ENCODE data around the gene USP49.

USP49 gene

DNA sequence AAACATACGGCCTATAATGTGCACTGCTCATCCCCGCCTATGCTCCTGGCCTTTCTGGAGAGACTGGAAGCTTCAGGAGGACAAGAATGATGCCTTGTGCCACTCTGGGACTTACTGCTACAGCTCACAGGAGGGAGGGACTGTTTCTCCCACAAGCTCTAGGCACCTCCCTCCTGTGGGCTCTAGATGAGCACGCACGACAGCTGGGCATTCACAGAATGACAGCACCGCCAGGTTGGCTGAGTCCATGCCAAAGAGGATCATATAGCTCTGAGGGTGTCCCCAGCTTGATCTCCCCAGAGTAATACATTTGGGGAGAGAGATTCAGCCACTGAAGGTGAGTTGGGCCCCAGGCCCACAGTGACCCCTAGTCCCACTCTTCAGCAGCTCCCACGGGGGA lies 137.9 kb downstream of the USP49 start:
- TF ChIP-seq, protein P1, sequence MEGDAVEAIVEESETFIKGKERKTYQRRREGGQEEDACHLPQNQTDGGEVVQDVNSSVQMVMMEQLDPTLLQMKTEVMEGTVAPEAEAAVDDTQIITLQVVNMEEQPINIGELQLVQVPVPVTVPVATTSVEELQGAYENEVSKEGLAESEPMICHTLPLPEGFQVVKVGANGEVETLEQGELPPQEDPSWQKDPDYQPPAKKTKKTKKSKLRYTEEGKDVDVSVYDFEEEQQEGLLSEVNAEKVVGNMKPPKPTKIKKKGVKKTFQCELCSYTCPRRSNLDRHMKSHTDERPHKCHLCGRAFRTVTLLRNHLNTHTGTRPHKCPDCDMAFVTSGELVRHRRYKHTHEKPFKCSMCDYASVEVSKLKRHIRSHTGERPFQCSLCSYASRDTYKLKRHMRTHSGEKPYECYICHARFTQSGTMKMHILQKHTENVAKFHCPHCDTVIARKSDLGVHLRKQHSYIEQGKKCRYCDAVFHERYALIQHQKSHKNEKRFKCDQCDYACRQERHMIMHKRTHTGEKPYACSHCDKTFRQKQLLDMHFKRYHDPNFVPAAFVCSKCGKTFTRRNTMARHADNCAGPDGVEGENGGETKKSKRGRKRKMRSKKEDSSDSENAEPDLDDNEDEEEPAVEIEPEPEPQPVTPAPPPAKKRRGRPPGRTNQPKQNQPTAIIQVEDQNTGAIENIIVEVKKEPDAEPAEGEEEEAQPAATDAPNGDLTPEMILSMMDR (IDR thresholded peaks at IDR 0.05; ENCODE audit: insufficient read depth, low read length, poor library complexity, severe bottlenecking), result no peak
- no peak for TF ChIP-seq EZH2phosphoT487 (conservative IDR thresholded peaks at IDR 0.05; ENCODE audit: low read length)
- H3F3A ChIP-seq (ENCODE audit: insufficient read depth), result no peaks in the 10 kb centered on the region
- H3K79me2 ChIP-seq (ENCODE audit: insufficient read depth, low read length), result no peaks in the 10 kb centered on the region
- no peaks in the 10 kb centered on the region for H3K27me3 ChIP-seq (ENCODE audit: low read length)
- H3K9ac ChIP-seq (ENCODE audit: low read length), result no peak overlapping the region
- H4K20me1 ChIP-seq (ENCODE audit: low read depth, low read length), result no peaks in the 10 kb centered on the region
- no peaks in the 10 kb centered on the region for H3K9me2 ChIP-seq (replicated peaks; ENCODE audit: insufficient read depth, low read length)
- H3K36me3 ChIP-seq (ENCODE audit: low read length), result no peaks in the 10 kb centered on the region
- H3K9me3 ChIP-seq (ENCODE audit: insufficient read depth, low read length), result no peaks in the 10 kb centered on the region
- no peak overlapping the region for H3K4me3 ChIP-seq (ENCODE audit: insufficient read depth, low read length, poor library complexity, severe bottlenecking)
- H2AFZ ChIP-seq (ENCODE audit: low read depth, low read length, severe bottlenecking), result no peak overlapping the region
- no peak overlapping the region for H3K27ac ChIP-seq (ENCODE audit: low read depth, low read length)
- H3K4me2 ChIP-seq (ENCODE audit: low read depth, low read length, poor library complexity, severe bottlenecking), result no peak overlapping the region

DNA sequence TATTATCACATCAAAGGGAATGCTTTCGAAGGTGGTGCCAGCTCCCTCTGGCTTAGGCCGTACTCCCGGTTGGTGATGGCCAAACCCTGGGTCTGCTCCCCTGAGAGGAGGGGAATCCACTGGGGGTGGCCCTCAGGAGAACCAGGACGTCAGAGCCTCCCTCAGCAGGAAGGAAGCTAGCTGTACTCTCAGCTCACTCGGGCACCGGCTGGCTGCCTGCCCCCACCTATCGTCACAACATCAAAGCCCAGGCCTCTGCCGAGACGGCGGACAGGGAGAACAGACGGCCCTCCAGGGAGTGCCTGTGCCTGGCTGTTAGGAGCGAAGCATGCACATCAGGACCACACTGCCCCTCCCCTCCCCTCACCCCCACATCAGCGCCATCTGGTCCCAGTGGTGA lies 138.8 kb downstream of the USP49 start:
- no peak overlapping the region for H3K9ac ChIP-seq (ENCODE audit: low read length)
- no peaks in the 10 kb centered on the region for H3F3A ChIP-seq (ENCODE audit: insufficient read depth)
- no peak overlapping the region for H3K4me3 ChIP-seq (ENCODE audit: insufficient read depth, low read length, poor library complexity, severe bottlenecking)
- H3K9me3 ChIP-seq (ENCODE audit: insufficient read depth, low read length), result no peaks in the 10 kb centered on the region
- H3K79me2 ChIP-seq (ENCODE audit: insufficient read depth, low read length), result no peaks in the 10 kb centered on the region
- H2AFZ ChIP-seq (ENCODE audit: low read depth, low read length, severe bottlenecking), result no peak overlapping the region
- H3K9me2 ChIP-seq (replicated peaks; ENCODE audit: insufficient read depth, low read length), result no peaks in the 10 kb centered on the region
- no peaks in the 10 kb centered on the region for H3K27me3 ChIP-seq (ENCODE audit: low read length)
- no peak overlapping the region for H3K27ac ChIP-seq (ENCODE audit: low read depth, low read length)
- no peaks in the 10 kb centered on the region for H4K20me1 ChIP-seq (ENCODE audit: low read depth, low read length)
- no peaks in the 10 kb centered on the region for H3K36me3 ChIP-seq (ENCODE audit: low read length)
- TF ChIP-seq, protein P1 (IDR thresholded peaks at IDR 0.05; ENCODE audit: insufficient read depth, low read length, poor library complexity, severe bottlenecking), result no peak
- TF ChIP-seq EZH2phosphoT487 (conservative IDR thresholded peaks at IDR 0.05; ENCODE audit: low read length), result no peak
- no peak overlapping the region for H3K4me2 ChIP-seq (ENCODE audit: low read depth, low read length, poor library complexity, severe bottlenecking)

DNA sequence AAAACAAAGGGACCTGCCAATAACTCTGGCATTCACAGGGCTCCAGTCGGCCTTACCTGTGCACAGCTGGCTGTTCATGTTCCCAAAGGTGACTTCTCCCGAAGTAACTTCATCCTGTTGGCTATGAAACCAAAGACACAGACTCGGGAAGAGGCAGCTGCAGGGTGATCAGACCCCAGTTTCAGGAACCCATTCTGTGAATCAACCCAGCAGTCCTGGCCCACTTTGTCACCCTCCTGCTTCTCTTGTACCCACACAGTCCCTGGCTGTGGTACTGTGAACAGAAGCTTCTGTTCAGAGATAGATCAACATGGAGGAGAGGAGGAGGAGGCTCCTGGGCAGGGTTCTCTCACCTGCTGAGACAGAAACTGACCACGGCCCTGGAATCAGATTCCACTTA lies 139.3 kb downstream of the USP49 start:
- Histone ChIP-seq H3K9ac (ENCODE audit: low read length) (no peak overlapping the region), H3K9me3 (ENCODE audit: insufficient read depth, low read length) (no peaks in the 10 kb centered on the region), H3F3A (ENCODE audit: insufficient read depth) (no peaks in the 10 kb centered on the region), H3K27ac (ENCODE audit: low read depth, low read length) (no peak overlapping the region), H3K79me2 (ENCODE audit: insufficient read depth, low read length) (no peaks in the 10 kb centered on the region), H3K4me3 (ENCODE audit: insufficient read depth, low read length, poor library complexity, severe bottlenecking) (no peak overlapping the region), H4K20me1 (ENCODE audit: low read depth, low read length) (no peaks in the 10 kb centered on the region), H2AFZ (ENCODE audit: low read depth, low read length, severe bottlenecking) (no peak overlapping the region), H3K9me2 (replicated peaks; ENCODE audit: insufficient read depth, low read length) (no peaks in the 10 kb centered on the region), H3K4me2 (ENCODE audit: low read depth, low read length, poor library complexity, severe bottlenecking) (no peak overlapping the region), H3K36me3 (ENCODE audit: low read length) (no peaks in the 10 kb centered on the region), H3K27me3 (ENCODE audit: low read length) (no peaks in the 10 kb centered on the region)
- TF ChIP-seq, protein P1 (IDR thresholded peaks at IDR 0.05; ENCODE audit: insufficient read depth, low read length, poor library complexity, severe bottlenecking), result no peak
- TF ChIP-seq EZH2phosphoT487 (conservative IDR thresholded peaks at IDR 0.05; ENCODE audit: low read length), result no peak

Measured in SU-DHL-6 (cell line).